Activated CD4-positive, alpha-beta T cell treated with anti-CD3 and anti-CD28 coated beads, Interleukin-2, amount 50 U/mL, for 1 hour (primary cell): ENCODE measurements around the gene APBB2.
"Not testable (repeated sequence)": the region's sequence is repeated elsewhere in the genome, so short reads cannot be mapped to it uniquely, and the experiment has no call there.

ENCODE experiments used
- DNase-seq: peaks from one replicate; pipeline ENCODE4 v3.0.0-alpha.2; 2020

The APBB2 gene

DNA sequence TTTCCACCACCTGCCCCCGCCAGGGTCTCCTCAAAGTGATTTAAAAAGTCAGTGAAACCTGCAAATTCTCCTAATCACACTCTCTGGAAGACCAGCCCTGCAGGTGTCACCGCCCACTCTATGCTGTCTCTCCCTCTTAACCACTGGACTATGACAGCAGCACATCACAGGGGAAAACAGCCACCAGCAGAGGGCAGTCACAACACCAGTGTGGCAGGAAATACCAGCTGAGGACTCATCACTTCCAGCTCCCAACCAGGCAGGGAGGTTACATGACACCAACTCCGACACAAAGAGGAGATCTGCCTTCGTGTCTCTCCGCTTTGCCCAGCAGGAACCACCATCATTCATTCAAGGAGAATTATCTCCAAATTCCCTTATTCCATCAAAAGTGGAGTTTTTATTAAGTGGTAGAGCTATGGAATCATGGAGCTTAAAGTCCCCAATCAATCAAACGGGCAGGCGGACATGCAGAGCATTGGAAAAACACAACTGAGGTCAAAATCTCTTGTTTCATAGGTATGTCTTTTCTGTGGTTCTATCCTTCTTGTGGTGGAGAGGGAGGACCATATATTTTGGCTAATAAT lies 373.3 kb downstream of the APBB2 start:
- peak; percentile 65 for DNase-seq

DNA sequence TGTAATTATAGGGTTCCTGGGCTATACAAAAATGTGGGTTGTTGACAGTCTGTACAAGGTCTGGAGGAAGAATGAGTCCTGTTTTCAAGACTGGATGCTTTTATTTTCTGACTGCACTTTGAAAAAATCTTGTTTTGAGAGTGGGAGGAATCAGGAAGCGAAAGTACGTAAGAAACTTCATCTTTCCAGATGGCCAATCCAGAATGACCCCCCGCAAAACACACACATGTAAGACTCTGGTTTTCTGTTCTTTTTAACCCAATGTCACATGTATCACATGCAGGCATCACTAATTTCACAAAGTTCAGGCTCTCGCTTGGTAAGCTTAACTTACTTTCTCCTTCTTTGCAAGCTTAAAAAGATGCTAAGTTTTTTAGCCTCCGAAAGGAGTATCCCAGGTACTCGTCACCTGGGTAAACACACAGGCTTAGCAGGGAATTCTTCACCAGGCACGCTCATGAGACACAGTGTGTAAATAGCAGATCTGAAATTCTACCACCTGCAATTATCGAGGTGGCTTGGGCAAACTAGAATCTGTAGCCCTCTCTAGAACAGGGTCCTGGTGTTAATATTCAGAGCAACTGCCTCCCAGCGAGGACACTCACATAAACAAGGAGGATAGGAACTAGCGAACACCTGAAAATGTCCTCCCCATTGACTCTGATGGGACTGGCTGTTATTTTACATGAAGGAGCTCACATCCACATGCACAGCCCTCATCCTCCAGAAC lies 373.9 kb downstream of the APBB2 start:
- no peak for DNase-seq

DNA sequence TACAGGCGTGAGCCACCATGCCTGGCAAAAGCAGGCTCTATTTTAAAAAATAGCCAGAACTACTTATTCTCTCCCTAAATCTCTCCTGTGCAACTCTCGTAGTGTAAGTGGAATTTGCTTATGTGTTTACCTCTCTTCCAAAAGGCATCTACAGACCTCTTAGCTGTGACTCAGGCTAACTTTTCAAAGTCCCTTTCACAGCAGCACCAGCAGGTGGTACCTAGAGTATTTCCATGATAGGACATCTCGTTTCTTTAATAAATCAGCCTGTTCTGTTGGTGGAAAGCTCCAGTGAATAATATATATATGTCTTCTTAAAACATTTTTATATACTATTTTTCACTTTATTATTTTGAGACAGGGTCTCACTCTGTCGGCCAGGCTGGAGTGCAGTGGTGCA lies 375.6 kb downstream of the APBB2 start:
- no peak for DNase-seq

DNA sequence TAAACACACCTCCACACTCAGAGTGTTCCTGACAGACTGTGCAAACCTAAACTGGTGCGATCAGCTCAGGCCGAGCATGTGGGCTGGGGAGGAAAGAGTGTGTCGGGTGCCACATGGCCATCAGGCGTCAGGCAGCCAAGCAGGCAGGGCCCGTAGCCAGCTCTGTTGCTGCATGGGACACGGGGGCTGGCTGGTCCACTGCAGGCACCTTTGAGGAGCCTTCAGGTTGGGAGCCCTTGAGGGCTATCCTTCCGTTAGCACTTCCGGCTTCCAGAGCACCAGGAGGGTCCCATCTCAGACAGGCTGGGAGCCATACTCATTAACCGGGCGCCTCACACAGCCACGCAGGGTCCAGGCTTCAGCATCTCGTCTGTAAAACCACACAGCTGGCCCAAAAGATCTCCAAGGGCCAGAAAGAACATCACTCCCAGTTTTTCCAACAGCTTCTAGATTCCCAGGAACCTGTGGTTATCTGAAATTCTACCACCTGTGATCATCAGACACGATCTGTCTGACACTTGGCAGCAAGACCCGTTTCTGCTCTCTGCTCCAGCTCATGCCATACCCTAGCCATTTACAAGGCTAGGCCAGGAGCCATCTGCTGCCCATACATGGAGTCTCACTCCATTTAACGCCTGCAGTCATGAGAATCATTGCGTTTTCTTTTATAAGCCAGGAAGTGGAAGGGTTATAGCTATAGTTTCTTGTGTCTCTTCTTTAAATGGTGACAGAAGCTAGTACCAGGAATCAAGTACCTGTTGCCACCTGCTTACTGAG lies 377.1 kb downstream of the APBB2 start:
- no peak for DNase-seq

DNA sequence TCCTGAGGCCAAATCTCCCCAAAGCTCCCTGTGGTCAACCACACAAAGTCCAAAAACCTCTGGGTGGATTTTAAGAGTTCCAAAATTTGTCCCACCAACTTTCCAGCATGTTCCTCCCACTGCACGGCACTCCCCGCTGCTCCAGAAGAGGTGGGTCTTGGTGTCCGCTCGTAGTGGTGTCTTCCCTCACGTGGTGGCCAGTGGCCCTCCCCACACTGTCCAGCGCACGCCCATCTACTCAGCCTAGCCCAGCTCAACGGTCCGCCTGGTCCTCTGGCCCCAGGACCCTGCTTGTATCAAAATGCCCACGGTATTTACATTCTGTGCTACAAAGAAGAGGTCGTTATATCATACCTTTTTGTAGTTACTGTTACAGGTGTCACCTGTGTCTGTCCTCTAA lies 381.1 kb downstream of the APBB2 start:
- no peak for DNase-seq

DNA sequence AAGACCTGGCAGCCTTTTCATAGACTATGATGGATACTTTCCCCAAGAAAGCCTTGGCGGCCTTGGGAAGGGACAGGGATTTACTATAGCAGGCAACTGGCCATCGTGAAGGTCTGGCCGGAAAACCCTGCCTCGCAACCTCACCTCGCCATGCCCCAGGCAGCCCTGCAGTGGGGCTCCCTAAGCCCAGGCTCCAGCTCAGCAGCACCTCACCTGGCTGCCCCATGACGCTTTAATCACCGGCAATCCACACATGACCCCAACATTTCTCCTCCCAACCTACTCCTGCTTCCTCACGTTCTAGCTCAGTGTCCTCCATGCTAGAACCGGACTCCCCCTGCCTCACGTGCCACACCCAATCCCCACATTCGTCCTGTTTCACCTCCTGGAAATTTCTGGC lies 382.2 kb downstream of the APBB2 start:
- no peak for DNase-seq

DNA sequence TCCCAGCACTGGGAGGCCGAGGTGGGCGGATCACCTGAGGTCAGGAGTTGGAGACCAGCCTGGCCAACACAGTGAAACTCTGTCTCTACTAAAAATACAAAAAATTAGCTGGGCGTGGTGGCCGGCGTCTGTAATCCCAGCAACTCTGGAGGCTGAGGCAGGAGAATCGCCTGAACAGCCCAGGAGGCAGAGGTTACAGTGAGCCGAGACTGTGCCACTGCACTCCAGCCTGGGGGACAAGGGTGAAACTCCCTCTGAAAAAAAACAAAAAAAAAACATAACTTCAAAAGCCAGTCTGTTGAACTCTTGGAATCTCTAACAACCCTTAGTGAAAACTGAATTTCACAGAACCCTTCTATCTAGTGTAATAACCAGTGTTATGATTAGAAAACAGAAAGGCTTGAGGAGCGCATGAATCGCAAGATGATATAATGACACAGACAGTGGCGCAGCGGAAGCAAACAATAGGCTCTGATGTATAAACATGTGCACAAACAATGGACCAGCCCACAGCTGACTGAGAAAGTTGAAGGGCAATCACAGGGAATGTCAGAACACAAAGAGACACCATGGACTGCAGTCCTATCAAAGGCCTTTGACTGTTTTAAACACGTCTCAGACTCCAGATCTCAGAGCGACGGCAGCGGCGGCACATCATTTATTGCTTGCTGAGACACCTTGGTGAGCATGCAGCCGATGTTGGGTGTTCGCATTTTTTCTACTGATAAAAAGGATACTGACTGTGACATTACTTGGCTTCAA lies 383.0 kb downstream of the APBB2 start:
- no peak for DNase-seq

DNA sequence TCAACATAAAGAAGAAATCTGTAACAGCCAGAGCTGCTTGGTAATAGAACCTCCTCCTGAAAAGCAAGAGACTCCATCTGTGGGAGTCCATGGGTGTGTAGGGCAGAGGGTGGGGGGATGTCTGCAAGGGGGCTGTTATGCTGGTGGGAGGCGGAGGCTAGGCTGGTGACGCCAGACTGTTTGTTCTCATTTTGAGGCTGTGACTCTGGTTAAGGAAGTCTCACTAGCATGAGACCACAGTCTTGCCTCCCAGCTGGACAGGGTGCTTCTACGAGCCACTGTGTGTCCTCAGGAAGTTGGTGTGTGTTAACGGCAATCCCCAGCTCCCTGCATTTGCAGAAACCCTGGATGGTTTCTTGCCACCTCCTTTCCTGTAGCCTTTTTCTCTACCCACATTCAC lies 384.8 kb downstream of the APBB2 start:
- DNase-seq = no peak

DNA sequence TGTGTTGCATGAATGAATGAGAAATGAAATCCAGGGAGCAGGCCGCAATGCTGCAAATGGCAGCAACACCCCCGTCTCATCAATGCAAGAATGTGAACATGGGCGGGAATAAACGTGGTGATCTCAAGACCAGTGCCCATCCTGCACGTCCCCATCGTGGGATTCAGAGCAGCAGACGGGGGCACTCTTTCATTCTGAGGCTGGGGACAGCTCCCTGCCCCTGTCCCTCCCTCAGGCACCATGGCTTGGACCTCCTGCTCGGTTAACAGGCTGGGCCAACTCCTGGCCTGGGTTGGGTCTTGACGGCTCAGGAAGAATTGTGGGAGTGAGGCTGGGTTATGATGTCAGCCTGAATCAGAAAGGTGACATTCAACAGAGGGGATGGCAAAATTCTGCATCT lies 385.7 kb downstream of the APBB2 start:
- DNase-seq = no peak

DNA sequence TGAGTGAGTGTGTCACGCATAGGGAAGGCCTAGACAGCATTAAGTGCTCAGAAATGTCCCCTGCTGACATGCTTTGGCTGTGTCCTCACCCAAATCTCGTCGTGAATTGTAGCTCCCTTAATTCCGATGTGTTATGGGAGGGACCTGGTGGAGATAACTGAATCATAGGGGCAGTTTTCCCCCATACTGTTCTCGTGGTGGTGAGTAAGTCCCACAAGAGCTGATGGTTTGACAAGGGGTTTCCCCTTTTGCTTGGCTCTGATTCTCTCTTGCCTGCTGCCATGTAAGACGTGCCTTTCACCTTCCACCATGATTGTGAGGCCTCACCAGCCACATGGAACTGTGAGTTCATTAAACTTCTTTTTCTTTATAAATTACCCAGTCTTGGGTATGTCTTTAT lies 386.6 kb downstream of the APBB2 start:
- no peak for DNase-seq

DNA sequence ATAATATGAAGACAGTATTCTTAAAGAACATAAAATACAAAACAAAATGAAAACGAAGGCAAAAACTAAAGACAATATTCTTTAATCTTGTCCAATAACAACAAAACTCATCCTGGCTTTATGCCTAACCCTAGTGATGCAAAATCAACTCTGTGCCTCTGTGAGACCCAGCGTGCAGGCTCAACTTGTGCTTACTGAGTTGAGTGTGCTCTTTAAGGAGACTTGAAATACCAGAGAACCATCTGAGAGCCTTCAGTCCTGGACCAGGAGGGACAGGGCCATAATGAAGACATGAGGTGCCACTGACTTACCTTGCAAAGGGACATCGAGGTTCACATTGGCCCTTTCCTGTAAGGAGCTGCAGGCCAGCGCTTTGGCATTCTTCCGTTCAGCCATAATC lies 387.5 kb downstream of the APBB2 start:
- no peak for DNase-seq

DNA sequence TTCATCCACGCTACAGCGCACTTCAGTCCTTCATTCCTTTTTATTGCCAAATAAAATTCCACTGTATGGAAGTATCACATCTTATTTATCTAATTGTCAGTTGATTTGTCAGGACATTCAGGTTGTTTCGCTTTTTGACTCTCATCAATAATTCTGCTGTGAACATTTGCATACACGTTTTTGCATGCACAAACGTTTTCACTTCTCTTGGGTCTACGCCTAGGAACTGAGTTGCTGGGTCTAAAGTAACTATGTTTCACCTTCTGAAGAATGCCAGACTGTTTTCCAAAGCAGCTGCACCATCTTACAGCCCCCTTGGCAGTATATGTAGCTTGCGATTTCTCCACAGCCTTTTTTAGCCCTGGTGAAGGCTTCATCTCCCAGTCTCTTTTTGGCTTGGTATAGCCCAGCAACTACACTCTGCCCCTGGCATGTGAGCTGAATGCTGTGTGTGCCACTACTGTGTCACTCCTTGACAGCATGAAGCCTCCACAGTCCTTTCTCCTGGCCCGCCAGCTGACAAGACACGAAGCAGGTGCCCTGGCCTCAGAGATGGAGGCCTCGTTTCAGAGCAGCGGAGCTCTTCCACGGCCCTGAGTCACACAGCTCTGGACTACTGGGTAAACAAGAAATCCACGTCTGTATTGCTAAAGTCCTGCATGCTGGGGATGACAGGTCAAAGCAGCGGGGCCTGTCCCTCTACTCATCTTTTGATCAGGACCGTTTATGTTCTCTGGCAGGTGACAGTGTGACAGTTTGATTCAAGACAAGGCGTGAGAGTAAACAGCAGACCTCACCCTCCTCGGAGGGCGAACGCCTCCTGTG lies 389.1 kb downstream of the APBB2 start:
- no peak for DNase-seq

DNA sequence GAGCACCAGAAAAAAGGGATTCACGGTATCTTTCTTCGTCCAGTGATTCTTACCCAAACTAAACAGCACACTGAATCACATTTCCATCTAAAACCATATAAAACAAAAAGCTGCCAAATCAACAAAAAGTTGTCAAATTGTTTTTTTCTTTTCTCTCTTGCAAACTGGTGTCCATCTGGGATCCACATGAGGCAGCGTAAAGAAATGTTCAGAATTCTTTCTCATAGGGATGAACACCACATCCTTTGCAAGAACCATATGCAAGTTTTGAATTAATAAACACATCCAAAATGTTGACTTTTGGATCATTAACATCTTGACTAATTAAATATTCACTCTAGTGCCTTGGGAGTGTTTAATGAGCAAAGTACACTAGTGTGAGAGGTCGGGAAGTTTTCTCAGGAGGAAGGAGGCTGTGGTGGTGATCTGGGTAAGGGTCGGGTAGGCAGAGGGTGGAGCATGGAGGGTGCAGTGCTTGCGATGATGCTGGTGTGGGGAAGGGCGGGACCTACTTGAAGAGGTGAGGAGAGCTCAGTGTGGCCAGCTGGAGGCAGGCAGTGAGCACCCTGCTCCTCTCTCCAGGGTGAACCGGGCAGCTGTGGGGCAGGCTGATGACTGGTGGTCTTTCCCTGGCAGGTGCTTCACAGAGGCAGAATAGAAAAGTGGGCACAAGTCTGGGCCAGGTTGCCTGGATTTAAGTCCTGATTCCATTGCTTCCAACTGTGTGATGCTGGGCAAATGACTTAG lies 391.7 kb downstream of the APBB2 start:
- no peak for DNase-seq

DNA sequence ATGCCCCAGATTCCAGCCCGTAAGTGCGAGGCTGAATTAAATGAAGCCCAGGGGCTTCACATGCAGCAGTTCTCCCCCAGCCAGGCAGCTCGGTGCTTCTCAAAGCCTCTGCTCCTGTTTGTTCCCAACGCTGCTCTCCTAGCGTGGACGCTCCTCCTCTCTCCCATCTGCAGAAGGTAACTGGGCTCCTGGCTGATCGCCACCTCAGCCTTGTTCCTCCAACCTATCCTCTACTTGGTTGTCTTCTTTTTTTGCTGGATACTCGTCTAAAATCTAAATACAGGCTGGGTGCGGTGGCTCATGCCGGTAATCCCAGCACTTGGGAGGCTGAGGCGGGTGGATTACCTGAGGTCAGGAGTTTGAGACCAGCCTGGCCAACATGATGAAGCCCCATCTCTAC lies 394.2 kb downstream of the APBB2 start:
- no peak for DNase-seq

DNA sequence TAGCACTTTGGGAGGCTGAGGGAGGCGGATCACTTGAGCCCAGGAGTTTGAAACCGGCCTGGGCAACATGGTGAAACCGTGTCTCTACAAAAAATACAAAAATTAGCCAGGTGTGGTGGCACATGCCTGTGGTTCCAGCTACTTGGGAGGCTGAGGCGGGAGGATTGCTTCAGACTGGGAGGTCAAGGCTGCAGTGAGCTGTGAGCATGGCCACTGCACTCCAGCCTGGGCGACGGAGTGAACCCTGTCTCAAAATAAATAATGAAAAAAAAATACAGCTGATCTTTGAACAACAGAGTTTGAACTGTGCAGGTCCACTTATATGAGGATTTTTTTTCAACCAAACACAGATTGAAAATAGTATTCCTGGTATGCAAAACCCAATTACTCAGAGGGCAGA lies 397.2 kb downstream of the APBB2 start:
- not testable (repeated sequence) for DNase-seq

DNA sequence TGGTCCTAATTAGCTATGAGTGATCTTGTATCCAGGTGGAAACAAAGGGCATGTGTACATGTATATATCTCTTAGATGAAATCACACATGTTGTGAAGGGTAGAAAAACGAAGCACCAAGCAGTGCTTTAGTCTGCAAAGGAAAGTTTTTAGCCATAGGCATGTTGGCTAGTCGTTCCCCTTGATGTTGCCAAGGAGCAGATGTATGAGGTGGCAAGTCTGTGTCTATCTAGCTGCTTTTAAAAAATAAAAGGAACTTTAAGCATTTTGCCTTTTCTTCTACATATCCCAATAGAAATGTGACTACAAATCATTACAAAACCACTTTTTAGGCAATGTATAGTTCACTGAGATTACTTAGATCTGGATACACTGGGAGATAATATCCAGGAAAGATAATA lies 401.5 kb downstream of the APBB2 start:
- DNase-seq = no peak

DNA sequence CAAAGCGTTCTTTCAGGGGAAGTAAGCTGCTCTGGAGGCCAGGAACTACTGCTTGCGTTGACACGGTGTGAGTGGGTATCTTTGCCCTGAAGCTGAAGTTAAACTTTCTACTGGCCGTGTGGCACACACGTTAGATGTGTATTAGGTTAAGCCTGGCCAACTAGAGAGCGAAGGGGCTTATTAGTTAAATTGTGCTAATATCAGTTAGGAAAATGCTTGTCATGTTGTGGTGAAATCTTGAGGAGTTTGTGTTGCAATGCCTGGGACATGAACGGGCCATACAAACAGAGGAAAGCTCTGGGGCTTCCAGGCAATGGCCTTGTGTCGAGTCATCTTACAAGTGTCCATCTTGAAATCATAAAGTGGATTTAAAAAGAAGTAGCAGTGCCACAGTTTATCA lies 402.0 kb downstream of the APBB2 start:
- DNase-seq = no peak

DNA sequence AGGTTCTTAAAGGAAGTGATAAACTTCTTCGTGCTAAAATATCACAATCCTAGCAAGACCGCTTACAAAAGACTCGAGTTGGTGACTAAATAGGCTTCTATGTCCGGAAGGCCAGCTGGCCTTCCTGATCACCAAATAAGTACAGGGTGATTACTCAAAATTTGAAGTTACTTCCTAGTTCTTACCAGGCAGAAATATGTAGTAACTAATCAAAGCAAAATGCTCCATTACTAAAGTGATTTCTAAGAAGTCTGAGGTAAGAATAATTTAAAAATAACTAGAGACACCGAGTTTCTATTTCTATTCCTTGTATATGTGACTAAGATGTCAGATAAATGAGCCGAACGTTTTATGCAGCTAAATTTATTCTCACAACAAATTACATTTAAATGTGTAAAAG lies 402.4 kb downstream of the APBB2 start:
- DNase-seq = no peak

DNA sequence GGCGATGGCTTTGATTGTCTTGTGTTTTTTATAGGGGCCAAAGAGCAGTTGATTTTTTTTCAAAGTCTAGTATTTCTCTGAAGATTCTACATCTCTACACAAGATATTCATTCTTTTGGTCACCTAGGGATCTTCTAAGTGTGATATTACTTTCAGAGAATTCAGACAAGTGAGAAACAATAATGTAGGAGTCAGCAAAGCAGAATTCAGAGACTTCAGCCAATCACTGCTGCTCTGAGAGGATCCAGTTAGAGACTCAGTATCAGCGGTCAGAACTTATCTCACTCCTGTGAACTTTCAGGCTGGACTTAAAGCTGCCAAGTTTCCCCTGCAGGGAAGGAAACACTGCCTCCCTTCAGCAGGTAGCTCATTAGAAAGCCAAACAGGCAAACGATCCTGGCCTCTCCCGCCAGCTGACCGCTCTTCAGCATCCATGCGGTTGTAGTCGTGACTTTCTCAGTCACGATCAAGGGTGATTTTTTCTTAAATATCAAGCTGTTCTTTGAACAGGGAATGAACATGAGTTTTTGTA lies 405.4 kb downstream of the APBB2 start:
- no peak for DNase-seq

DNA sequence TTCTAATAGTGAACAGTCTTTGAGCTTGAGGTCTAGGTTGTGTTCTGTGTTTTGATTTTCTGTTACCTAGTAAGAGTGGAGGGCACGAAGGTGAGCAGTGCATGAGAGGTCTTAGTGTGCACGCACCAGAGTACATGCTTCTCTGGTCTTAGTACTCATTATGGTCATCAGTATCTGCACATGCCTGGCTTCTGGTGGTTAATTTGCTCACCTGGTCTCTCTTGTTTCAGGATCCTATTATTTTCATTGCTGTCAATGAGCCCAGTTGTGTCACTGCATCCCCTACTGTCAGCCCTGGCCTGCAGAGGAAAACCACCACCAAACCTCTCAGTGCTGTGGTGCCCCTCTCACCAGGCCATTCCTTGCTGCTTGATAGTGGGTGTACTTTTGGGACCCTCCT lies 409.7 kb downstream of the APBB2 start:
- no peak for DNase-seq

DNA sequence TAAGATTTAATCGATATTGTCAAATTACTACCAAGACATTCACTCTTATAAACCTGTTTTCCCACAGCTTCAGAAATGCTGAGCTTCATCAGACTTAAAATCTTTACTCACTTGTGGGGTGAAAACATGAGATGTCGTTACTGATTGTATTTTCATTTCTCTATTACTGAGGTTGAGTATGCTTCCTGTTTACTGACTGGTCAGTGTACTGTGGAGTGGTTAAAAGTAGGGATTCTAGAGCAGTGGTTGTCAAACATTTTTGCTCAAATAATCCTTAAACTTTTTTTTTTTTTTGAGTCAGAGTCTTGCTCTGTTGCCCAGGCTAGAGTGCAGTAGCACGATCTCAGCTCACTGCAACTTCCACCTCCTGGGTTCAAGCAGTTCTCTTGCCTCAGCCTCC lies 414.3 kb downstream of the APBB2 start:
- no peak for DNase-seq

DNA sequence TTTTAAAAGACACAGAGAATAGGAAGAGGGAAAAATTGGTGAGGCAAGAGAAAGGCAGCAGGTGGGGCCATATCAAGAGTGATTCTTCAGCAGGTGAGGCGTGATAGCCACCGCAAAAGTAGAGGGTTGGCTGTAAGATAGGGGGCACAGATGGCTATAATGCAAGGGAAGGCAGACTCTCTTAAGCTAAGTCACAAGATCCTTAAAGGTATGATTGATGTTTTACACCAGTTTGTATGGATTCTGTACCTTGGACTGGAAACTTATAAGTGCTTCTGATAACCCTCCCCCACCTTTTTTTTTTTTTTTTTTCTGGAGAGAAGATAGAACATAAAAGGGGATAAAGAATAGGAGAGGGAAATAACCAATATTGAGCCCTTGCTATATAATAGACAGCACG lies 424.6 kb downstream of the APBB2 start:
- DNase-seq = no peak
